Mesothelial cell of epicardium (in vitro differentiated cells): ENCODE data around the gene EGLN3. TPM values are rescaled to one million over a fixed set of nuclear protein-coding genes. Genes with fewer than 3 reads are reported as not detected.
"Not testable (repeated sequence)": the region's sequence is repeated elsewhere in the genome, so short reads cannot be mapped to it uniquely, and the experiment has no call there.

ENCODE experiments used
- DNase-seq, 2 experiments: peaks; one replicate each; pipeline ENCODE4 v3.0.0; 2021; ENCODE audit warnings: low spot score in 2 of 2; ENCODE audit not compliant: unreplicated experiment in 2 of 2
- H3K27ac Mint-ChIP-seq: 2 replicates; pipeline ENCODE4 v1.8.0; 2021; ENCODE audit warnings: mixed read lengths
- H3K27me3 Mint-ChIP-seq: 2 replicates; pipeline ENCODE4 v1.8.0; 2021; ENCODE audit warnings: low read depth, mixed read lengths
- H3K36me3 Mint-ChIP-seq: 2 replicates; pipeline ENCODE4 v1.8.0; 2021; ENCODE audit warnings: mixed read lengths
- H3K4me1 Mint-ChIP-seq: 2 replicates; pipeline ENCODE4 v1.8.0; 2021; ENCODE audit warnings: mixed read lengths
- H3K4me3 Mint-ChIP-seq: 2 replicates; pipeline ENCODE4 v1.8.0; 2021; ENCODE audit warnings: mild to moderate bottlenecking, moderate library complexity, mixed read lengths
- H3K9me3 Mint-ChIP-seq: 2 replicates; pipeline ENCODE4 v1.8.0; 2021; ENCODE audit warnings: mixed read lengths
- total RNA-seq: library from RNA; stranded (reverse); gene quantifications from 3 replicates; pipeline ENCODE4 v1.2.1, GENCODE V29; 2021
- TF ChIP-seq, protein P1 (sequence below): fragments of 200-600 bp; sonication (generic); IDR thresholded peaks from one replicate; pipeline ENCODE4 v1.5.0; 2021; ENCODE audit warnings: antibody characterized with exemption; ENCODE audit not compliant: unreplicated experiment

Gene EGLN3
- total RNA-seq, 1 donor from 2014 or later: 8.3 TPM

DNA sequence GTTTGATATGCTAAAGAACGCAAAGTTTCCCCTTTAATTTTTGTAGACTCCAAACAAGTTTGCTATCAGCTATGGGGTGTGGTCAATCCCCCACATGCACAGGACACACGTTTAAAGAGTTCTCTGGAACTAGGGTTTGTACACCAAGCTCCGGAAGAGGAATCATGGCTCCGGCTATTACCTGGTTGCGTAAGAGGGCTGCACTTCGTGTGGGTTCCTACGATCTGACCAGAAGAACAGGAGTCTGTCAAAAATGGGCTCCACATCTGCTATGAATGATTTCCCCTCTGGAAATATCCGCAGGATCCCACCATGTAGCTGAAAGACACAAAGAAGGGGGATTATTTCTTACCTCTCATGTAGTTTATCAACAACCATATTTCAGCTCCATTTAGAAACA lies 22.0 kb downstream of the EGLN3 start:
- TF ChIP-seq, protein P1, sequence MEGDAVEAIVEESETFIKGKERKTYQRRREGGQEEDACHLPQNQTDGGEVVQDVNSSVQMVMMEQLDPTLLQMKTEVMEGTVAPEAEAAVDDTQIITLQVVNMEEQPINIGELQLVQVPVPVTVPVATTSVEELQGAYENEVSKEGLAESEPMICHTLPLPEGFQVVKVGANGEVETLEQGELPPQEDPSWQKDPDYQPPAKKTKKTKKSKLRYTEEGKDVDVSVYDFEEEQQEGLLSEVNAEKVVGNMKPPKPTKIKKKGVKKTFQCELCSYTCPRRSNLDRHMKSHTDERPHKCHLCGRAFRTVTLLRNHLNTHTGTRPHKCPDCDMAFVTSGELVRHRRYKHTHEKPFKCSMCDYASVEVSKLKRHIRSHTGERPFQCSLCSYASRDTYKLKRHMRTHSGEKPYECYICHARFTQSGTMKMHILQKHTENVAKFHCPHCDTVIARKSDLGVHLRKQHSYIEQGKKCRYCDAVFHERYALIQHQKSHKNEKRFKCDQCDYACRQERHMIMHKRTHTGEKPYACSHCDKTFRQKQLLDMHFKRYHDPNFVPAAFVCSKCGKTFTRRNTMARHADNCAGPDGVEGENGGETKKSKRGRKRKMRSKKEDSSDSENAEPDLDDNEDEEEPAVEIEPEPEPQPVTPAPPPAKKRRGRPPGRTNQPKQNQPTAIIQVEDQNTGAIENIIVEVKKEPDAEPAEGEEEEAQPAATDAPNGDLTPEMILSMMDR: no peak
- peaks cover 15% of the 10 kb centered on the region for H3K36me3 Mint-ChIP-seq
- no peak overlapping the region for H3K4me3 Mint-ChIP-seq
- no peaks in the 10 kb centered on the region for H3K9me3 Mint-ChIP-seq
- no peak overlapping the region for H3K27ac Mint-ChIP-seq
- no peaks in the 10 kb centered on the region for H3K27me3 Mint-ChIP-seq
- no peak for DNase-seq
- H3K4me1 Mint-ChIP-seq: peaks cover 32% of the 10 kb centered on the region

DNA sequence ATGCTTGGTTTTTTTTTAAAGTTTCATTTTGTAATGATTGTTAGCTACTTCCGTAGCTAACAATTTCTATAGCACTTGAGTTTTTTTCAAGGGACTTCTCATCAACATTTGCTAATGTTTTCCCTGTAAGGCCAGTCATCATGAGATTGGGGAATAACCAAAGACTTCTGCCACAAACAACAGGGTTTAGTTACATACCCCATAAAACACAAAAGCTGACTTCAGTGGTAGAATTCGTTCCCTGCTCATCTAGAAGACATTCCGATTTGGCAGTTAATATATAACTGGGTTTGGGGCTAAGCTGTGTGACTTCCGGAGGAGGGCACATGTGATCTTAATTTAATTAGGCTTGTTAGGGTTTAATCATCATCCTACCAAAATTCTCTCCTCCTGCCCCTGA lies 22.9 kb downstream of the EGLN3 start:
- Mint-ChIP-seq H3K4me1 (peaks cover 23% of the 10 kb centered on the region), H3K27me3 (no peaks in the 10 kb centered on the region), H3K9me3 (no peaks in the 10 kb centered on the region), H3K4me3 (no peak overlapping the region), H3K36me3 (peaks cover 18% of the 10 kb centered on the region), H3K27ac (no peak overlapping the region)
- no peak for DNase-seq
- TF ChIP-seq, protein P1: no peak

- Mint-ChIP-seq H3K4me1 (peaks cover 16% of the 10 kb centered on the region), H3K36me3 (peaks cover 19% of the 10 kb centered on the region)
- not testable (repeated sequence) for H3K27ac Mint-ChIP-seq, DNase-seq, H3K27me3 Mint-ChIP-seq, H3K4me3 Mint-ChIP-seq, H3K9me3 Mint-ChIP-seq
These were observed 23.9 kb downstream of the EGLN3 start for GRCh38 chr14:33926967-33927366.

GRCh38 chr14:33925946-33926345 lies 24.9 kb downstream of the EGLN3 start:
- Mint-ChIP-seq H3K36me3 (peaks cover 19% of the 10 kb centered on the region), H3K4me3 (no peak overlapping the region), H3K4me1 (peaks cover 16% of the 10 kb centered on the region), H3K27me3 (no peaks in the 10 kb centered on the region), H3K9me3 (no peaks in the 10 kb centered on the region), H3K27ac (no peak overlapping the region)
- TF ChIP-seq, protein P1: no peak
- no peak for DNase-seq

DNA sequence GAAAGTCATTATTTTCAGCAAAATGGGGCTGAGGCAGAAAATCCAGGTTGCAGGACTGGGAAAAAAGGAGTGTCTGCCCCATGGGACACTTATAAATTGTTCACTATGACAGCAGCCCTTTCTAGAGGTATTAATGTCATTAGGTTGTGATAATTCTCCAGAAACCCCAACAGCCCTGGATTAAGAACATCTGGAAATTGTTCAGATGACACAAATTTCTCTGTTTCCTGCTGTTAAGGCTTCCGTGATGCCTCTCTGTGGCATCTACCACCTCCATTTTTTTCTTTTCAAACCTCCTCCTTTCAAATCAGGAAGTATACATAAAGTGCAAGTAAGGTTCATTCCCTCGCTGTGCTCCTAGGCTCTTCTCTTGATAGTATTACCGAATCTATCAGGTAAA lies 25.6 kb downstream of the EGLN3 start:
- Mint-ChIP-seq H3K9me3 (no peaks in the 10 kb centered on the region), H3K4me1 (peaks cover 12% of the 10 kb centered on the region), H3K27me3 (no peaks in the 10 kb centered on the region)

DNA sequence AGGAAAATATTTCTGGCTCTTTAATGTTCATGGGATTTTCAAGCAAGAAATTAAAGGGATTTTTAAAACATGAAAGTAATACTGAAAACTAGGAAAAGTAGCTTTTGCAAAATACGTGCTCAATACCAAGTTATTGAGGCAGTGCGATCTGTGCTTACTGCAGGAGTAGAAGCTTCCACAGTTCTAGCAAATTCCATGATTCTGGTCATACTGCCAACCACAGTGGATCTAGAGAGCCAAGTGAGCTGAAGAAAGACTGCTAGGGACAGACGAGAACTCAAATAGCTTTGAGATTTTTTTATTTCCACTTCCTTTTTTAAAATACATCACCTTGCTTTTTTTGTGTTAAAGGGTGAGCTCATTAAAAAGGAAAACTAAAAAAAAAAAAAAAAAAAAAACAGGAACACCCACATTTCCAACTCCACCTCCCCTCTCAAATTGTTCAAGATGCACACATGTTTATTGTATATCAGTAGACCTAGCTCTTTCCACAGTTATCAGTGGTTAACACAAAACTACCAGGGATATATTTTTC lies 26.2 kb downstream of the EGLN3 start:
- TF ChIP-seq, protein P1: no peak
- Mint-ChIP-seq H3K27ac (no peak overlapping the region), H3K4me3 (no peak overlapping the region), H3K36me3 (peaks cover 15% of the 10 kb centered on the region), H3K4me1 (peaks cover 6% of the 10 kb centered on the region), H3K9me3 (no peaks in the 10 kb centered on the region), H3K27me3 (no peaks in the 10 kb centered on the region)
- no peak for DNase-seq

More for the DNA sequence above, 25.6 kb downstream of the EGLN3 start:
- no peak overlapping the region for H3K4me3 Mint-ChIP-seq
- TF ChIP-seq, protein P1: no peak
- no peak overlapping the region for H3K27ac Mint-ChIP-seq
- H3K36me3 Mint-ChIP-seq: peaks cover 19% of the 10 kb centered on the region
- no peak for DNase-seq
